ENCODE results near the gene RBP2. TPM values are rescaled to one million over a fixed set of nuclear protein-coding genes. Genes with fewer than 3 reads are reported as not detected.

Gene RBP2
- total and polyA plus RNA-seq, 2 of the 8 experiments (the other 6 are each of a cell fraction or from before 2014, with no cell fraction given): not detected

GRCh38 chr3:139421040-139421439, 55.3 kb downstream of the RBP2 start:
- Histone ChIP-seq H3K36me3 (ENCODE audit: control insufficient read depth in 2 of 4, insufficient read depth in 4 of 4, low read length in 3 of 4) (no peaks in the 10 kb centered on the region; a peak in 1 of 8 replicates), H3K23me2 (ENCODE audit: low read depth, low read length) (no peaks in the 10 kb centered on the region), H3K18ac (ENCODE audit: extremely low read depth, low read length) (no peak overlapping the region), H2BK5ac (ENCODE audit: low read depth, low read length) (no peak overlapping the region), H3K23ac (ENCODE audit: insufficient read length) (no peak overlapping the region), H3K4me3 (ENCODE audit: extremely low read depth in 1 of 4, insufficient read depth in 2 of 4, low read depth in 3 of 4, low read length in 4 of 4) (no peak overlapping the region), H3K79me2 (ENCODE audit: control insufficient read depth in 1 of 2, insufficient read depth in 2 of 2, low read length in 2 of 2) (no peaks in the 10 kb centered on the region), H4K20me1 (replicated peaks in 1 of 2; ENCODE audit: control insufficient read depth in 1 of 2, insufficient read depth in 2 of 2, low read length in 2 of 2) (no peaks in the 10 kb centered on the region), H3K4ac (replicated peaks; ENCODE audit: insufficient read length, low read depth, low read length) (no peak overlapping the region), H3K4me1 (replicated peaks in 1 of 4; ENCODE audit: control insufficient read depth in 3 of 4, insufficient read depth in 4 of 4, low read length in 3 of 4) (no peaks in the 10 kb centered on the region), H3K27ac (ENCODE audit: low read depth, low read length) (no peak overlapping the region), H2BK120ac (replicated peaks; ENCODE audit: low read depth, low read length) (no peak overlapping the region), H4K5ac (ENCODE audit: insufficient read length, low read depth, low read length) (no peak overlapping the region), H2AK5ac (ENCODE audit: low read depth, low read length) (no peak overlapping the region), H4K8ac (ENCODE audit: extremely low read depth, insufficient read depth, low read length) (no peak overlapping the region), H3K9ac (replicated peaks in 1 of 4; ENCODE audit: extremely low read depth in 1 of 4, low read depth in 3 of 4, low read length in 3 of 4) (no peak overlapping the region), H3K14ac (ENCODE audit: insufficient read length) (no peak overlapping the region), H3K56ac (replicated peaks; ENCODE audit: insufficient read length, low read depth, low read length) (no peak overlapping the region), H2AFZ (ENCODE audit: low read length) (no peak overlapping the region), H3K9me3 (ENCODE audit: insufficient read depth in 2 of 2, low read depth in 1 of 2, low read length in 1 of 2) (no peaks in the 10 kb centered on the region), H3K79me1 (ENCODE audit: low read depth, low read length) (no peaks in the 10 kb centered on the region), H3K27me3 (replicated peaks in 1 of 4; ENCODE audit: control insufficient read depth in 3 of 4, extremely low read depth in 1 of 4, insufficient read depth in 3 of 4, low read length in 3 of 4) (no peaks in the 10 kb centered on the region), H3K4me2 (ENCODE audit: insufficient read depth in 1 of 2, low read depth in 2 of 2, low read length in 2 of 2) (no peak overlapping the region), H4K91ac (replicated peaks; ENCODE audit: insufficient read length, low read length) (no peak overlapping the region), H2BK15ac (ENCODE audit: low read length) (no peak overlapping the region), H2BK12ac (ENCODE audit: low read depth, low read length) (no peak overlapping the region), H2BK20ac (ENCODE audit: low read length) (no peak overlapping the region)
- CTCF ChIA-PET (ENCODE audit: partially characterized antibody): interaction anchor here (1.7 to 2.7 kb wide), 2 partner anchors 99 to 141 kb away, joined by 4 to 12 read pairs; no protein-coding TSS in a partner anchor
- TF ChIP-seq NANOG (IDR thresholded peaks at IDR 0.05; ENCODE audit: insufficient read depth, low read depth, low read length, poor library complexity, severe bottlenecking) (no peak), TAF1 (IDR thresholded peaks at IDR 0.05; ENCODE audit: low read depth, low read length) (no peak), RFX5 (IDR thresholded peaks at IDR 0.05; ENCODE audit: borderline replicate concordance, low read depth, low read length) (no peak), RXRA (IDR thresholded peaks at IDR 0.05; ENCODE audit: insufficient read depth, low read depth, low read length) (no peak), HDAC2 (IDR thresholded peaks at IDR 0.05; ENCODE audit: borderline replicate concordance in 1 of 2, low read depth in 2 of 2, low read length in 2 of 2) (no peak), ASH2L (IDR thresholded peaks at IDR 0.05; ENCODE audit: low read length) (no peak), CBX8 (IDR thresholded peaks at IDR 0.05; ENCODE audit: borderline replicate concordance, low read depth, low read length) (no peak), POU5F1 (IDR thresholded peaks at IDR 0.05; ENCODE audit: low read depth, low read length) (no peak), ATF2 (IDR thresholded peaks at IDR 0.05; ENCODE audit: low read length) (no peak), BACH1 (IDR thresholded peaks at IDR 0.05; ENCODE audit: low read length) (no peak)
- 70% methylated on average over 1 of the region's 1 CpG; no CpG with 5 or more reads in 1 of the 2 experiments for whole genome bisulfite sequencing, 2 experiments (ENCODE audit: extremely low coverage in 1 of 2, insufficient coverage in 1 of 2, insufficient read length in 1 of 2, insufficient replicate concordance in 2 of 2, low coverage in 1 of 2, low lambda C conversion rate in 2 of 2, missing lambda C conversion rate in 1 of 2)
- POLR2A ChIA-PET (ENCODE audit: partially characterized antibody): no interaction called here
- DNase-seq (ENCODE audit: low read depth in 1 of 2, low spot score in 2 of 2) (no peak), FAIRE-seq (no peak)
